GM19351 (cell line): ENCODE measurements around the gene CEACAM18.
"Not testable (repeated sequence)": the region's sequence is repeated elsewhere in the genome, so short reads cannot be mapped to it uniquely, and the experiment has no call there.

Source experiments
- ATAC-seq: cut with Tn5 transposase; IDR thresholded peaks from one replicate; pipeline ENCODE4 v1.9.1; 2021; ENCODE audit warnings: mild to moderate bottlenecking, moderate library complexity; ENCODE audit not compliant: unreplicated experiment

The CEACAM18 gene

GRCh38 chr19:51460164-51460992 lies 18.0 kb upstream of the CEACAM18 start:
- no peak for ATAC-seq

- ATAC-seq = no peak
Measured at GRCh38 chr19:51461723-51462161, 16.6 kb upstream of the CEACAM18 start.

GRCh38 chr19:51462276-51462675 lies 16.1 kb upstream of the CEACAM18 start:
- no peak for ATAC-seq

- ATAC-seq = no peak
Measured at GRCh38 chr19:51462681-51463080, 15.7 kb upstream of the CEACAM18 start.

- not testable (repeated sequence) for ATAC-seq
Measured at GRCh38 chr19:51463976-51464581, 14.3 kb upstream of the CEACAM18 start.

GRCh38 chr19:51466723-51467122 lies 11.6 kb upstream of the CEACAM18 start:
- ATAC-seq = no peak

GRCh38 chr19:51467864-51468544 lies 10.3 kb upstream of the CEACAM18 start:
- ATAC-seq = no peak

GRCh38 chr19:51468545-51468920 lies 9.8 kb upstream of the CEACAM18 start:
- ATAC-seq = no peak

- no peak for ATAC-seq
Measured at GRCh38 chr19:51469162-51469561, 9.2 kb upstream of the CEACAM18 start.

GRCh38 chr19:51469629-51470028 lies 8.7 kb upstream of the CEACAM18 start:
- ATAC-seq = no peak

- ATAC-seq = no peak
Measured at GRCh38 chr19:51470966-51471365, 7.4 kb upstream of the CEACAM18 start.

GRCh38 chr19:51471527-51471926 lies 6.8 kb upstream of the CEACAM18 start:
- ATAC-seq = no peak

- ATAC-seq = no peak
Measured at GRCh38 chr19:51472607-51473006, 5.7 kb upstream of the CEACAM18 start.

GRCh38 chr19:51473009-51473707 lies 5.2 kb upstream of the CEACAM18 start:
- no peak for ATAC-seq

- no peak for ATAC-seq
Measured at GRCh38 chr19:51476164-51476563, 2.2 kb upstream of the CEACAM18 start.

- ATAC-seq = no peak
Measured at GRCh38 chr19:51477344-51477743, 995 bp upstream of the CEACAM18 start.

GRCh38 chr19:51479531-51480331 lies 1.4 kb downstream of the CEACAM18 start:
- ATAC-seq = no peak

- ATAC-seq = no peak
Measured at GRCh38 chr19:51480590-51480989, 2.3 kb downstream of the CEACAM18 start.

- ATAC-seq = no peak
Measured at GRCh38 chr19:51485960-51486660, 7.8 kb downstream of the CEACAM18 start.

- ATAC-seq = no peak
Measured at GRCh38 chr19:51488491-51488890, 10.2 kb downstream of the CEACAM18 start.
